Measurements from ENCODE around the gene OR1B1. TPM values are rescaled to one million over a fixed set of nuclear protein-coding genes. Genes with fewer than 3 reads are reported as not detected.

The OR1B1 gene
- total RNA-seq, 2 donors from 2014 or later, result not detected

GRCh38 chr9:122579874-122580273, 77.6 kb downstream of the OR1B1 start:
- ATAC-seq (replicated peaks in 1 of 2) (no peak), DNase-seq (no peak)
- Mint-ChIP-seq H3K36me3 (ENCODE audit: insufficient read depth in 2 of 2) (peaks cover 0 to 2% of the 10 kb centered on the region in 2 donors), H3K27ac (no peak overlapping the region), H3K27me3 (ENCODE audit: low read depth) (no peaks in the 10 kb centered on the region), H3K9me3 (no peaks in the 10 kb centered on the region), H3K4me1 (ENCODE audit: low read depth) (no peaks in the 10 kb centered on the region), H3K4me3 (no peak overlapping the region)

Other genes with a start within 250 kb of the OR1B1 start
- gene OR1J1, start 179.7 kb downstream of the OR1B1 start, total RNA-seq, result not detected
- not detected for gene OR1J2, start 146.8 kb downstream of the OR1B1 start, total RNA-seq
- under 1 TPM in 1 of 2 donors, not detected in 1; 0.26 TPM for gene OR1J4, start 138.5 kb downstream of the OR1B1 start, total RNA-seq
- not detected for gene OR1N1, start 130.3 kb downstream of the OR1B1 start, total RNA-seq
- not detected for gene OR1N2, start 104.5 kb downstream of the OR1B1 start, total RNA-seq
- not detected for gene OR1L8, start 74.2 kb downstream of the OR1B1 start, total RNA-seq
- gene OR1Q1, start 42.9 kb downstream of the OR1B1 start, total RNA-seq, result under 1 TPM in 1 of 2 donors, not detected in 1; 0.26 TPM
- gene OR1L1, start 4.1 kb upstream of the OR1B1 start, total RNA-seq, result not detected
- gene OR1L3, start 17.5 kb upstream of the OR1B1 start, total RNA-seq, result not detected
- gene OR1L4, start 66.4 kb upstream of the OR1B1 start, total RNA-seq, result not detected
- not detected for gene OR1L6, start 84.7 kb upstream of the OR1B1 start, total RNA-seq
- gene OR5C1, start 131.3 kb upstream of the OR1B1 start, total RNA-seq, result not detected
- not detected for gene OR1K1, start 142.5 kb upstream of the OR1B1 start, total RNA-seq
- 10 to 100 TPM; 14.2 to 18.7 TPM for gene PDCL, start 171.0 kb upstream of the OR1B1 start, total RNA-seq
- 10 to 100 TPM; 33.7 to 35.6 TPM for gene RC3H2, start 247.7 kb upstream of the OR1B1 start, total RNA-seq